Frontal cortex (tissue), 4 donors: ENCODE measurements around the gene WNT9B. TPM values are rescaled to one million over a fixed set of nuclear protein-coding genes. Genes with fewer than 3 reads are reported as not detected.
"Not testable (repeated sequence)": the region's sequence is repeated elsewhere in the genome, so short reads cannot be mapped to it uniquely, and the experiment has no call there.

Experiments used
- DNase-seq, 2 donors: peaks; one replicate each; pipeline ENCODE4 v3.0.0; 2012; ENCODE audit warnings: low spot score in 2 of 2
- FAIRE-seq: peaks from 2 replicates; lab custom pipeline; 2012; peaks lifted over from hg19 to GRCh38; lab: Jason Lieb, UNC
- total RNA-seq: library from RNA; depleted of rRNA; stranded (reverse); fragments of >200 nt; gene quantifications from one replicate; pipeline ENCODE4 v1.2.3, GENCODE V29; 2014
- donor health status: control.
- donor health status: control.
- donor health status: control.

The WNT9B gene
- total RNA-seq, 1 donor from 2014 or later: not detected

GRCh38 chr17:46821482-46822387 lies 29.6 kb upstream of the WNT9B start:
- no peak for DNase-seq
- FAIRE-seq: no peak

- FAIRE-seq (no peak), DNase-seq (no peak)
Measured at GRCh38 chr17:46822388-46822921, 28.9 kb upstream of the WNT9B start.

- FAIRE-seq (no peak), DNase-seq (no peak)
Measured at GRCh38 chr17:46823657-46824056, 27.7 kb upstream of the WNT9B start.

GRCh38 chr17:46826116-46826515 lies 25.3 kb upstream of the WNT9B start:
- FAIRE-seq: no peak
- no peak for DNase-seq

GRCh38 chr17:46827274-46827673 lies 24.1 kb upstream of the WNT9B start:
- no peak for DNase-seq
- FAIRE-seq: no peak

- FAIRE-seq (no peak), DNase-seq (no peak)
Measured at GRCh38 chr17:46831573-46832330, 19.6 kb upstream of the WNT9B start.

- no peak for FAIRE-seq
Measured at GRCh38 chr17:46832331-46832821, 19.0 kb upstream of the WNT9B start.

GRCh38 chr17:46832945-46833839 lies 18.2 kb upstream of the WNT9B start:
- FAIRE-seq (no peak), DNase-seq (peak in 1 of 2 donors; percentile 58)

More at GRCh38 chr17:46832331-46832821, 19.0 kb upstream of the WNT9B start:
- DNase-seq: no peak

- DNase-seq: no peak
- no peak for FAIRE-seq
Measured at GRCh38 chr17:46833840-46834208, 17.6 kb upstream of the WNT9B start.

- FAIRE-seq (no peak), DNase-seq (no peak)
Measured at GRCh38 chr17:46834846-46835245, 16.5 kb upstream of the WNT9B start.

GRCh38 chr17:46836500-46836899 lies 14.9 kb upstream of the WNT9B start:
- DNase-seq (no peak), FAIRE-seq (no peak)

- no peak for FAIRE-seq
Measured at GRCh38 chr17:46837521-46837920, 13.9 kb upstream of the WNT9B start.

GRCh38 chr17:46839211-46839610 lies 12.2 kb upstream of the WNT9B start:
- FAIRE-seq: no peak

More at GRCh38 chr17:46837521-46837920, 13.9 kb upstream of the WNT9B start:
- DNase-seq: no peak

GRCh38 chr17:46840596-46840995 lies 10.8 kb upstream of the WNT9B start:
- FAIRE-seq, DNase-seq: not testable (repeated sequence)

More at GRCh38 chr17:46839211-46839610, 12.2 kb upstream of the WNT9B start:
- DNase-seq: no peak

GRCh38 chr17:46841561-46842379 lies 9.6 kb upstream of the WNT9B start:
- DNase-seq (peak in 1 of 2 donors; percentile 72), FAIRE-seq (no peak)

GRCh38 chr17:46842835-46843234 lies 8.5 kb upstream of the WNT9B start:
- DNase-seq (no peak), FAIRE-seq (no peak)

- DNase-seq (no peak), FAIRE-seq (no peak)
Measured at GRCh38 chr17:46847204-46848191, 3.9 kb upstream of the WNT9B start.
